H9 (cell line): ENCODE measurements around the gene APBB3. TPM values are rescaled to one million over a fixed set of nuclear protein-coding genes. Genes with fewer than 3 reads are reported as not detected.
A peak's percentile ranks its signal among the peaks of the same experiment; 100 is the strongest.

Source experiments
- DNase-seq: peaks from one replicate; pipeline ENCODE4 v3.0.0-alpha.2; 2017
- H2AFZ ChIP-seq: one replicate; pipeline ENCODE4 v1.6.1; 2013; ENCODE audit warnings: mild to moderate bottlenecking, low read length, control low read depth, moderate library complexity
- H2AK5ac ChIP-seq: 2 replicates; pipeline ENCODE4 v1.6.1; 2013; ENCODE audit warnings: low read length, control low read depth, mixed read lengths; ENCODE audit not compliant: insufficient read length
- H2BK120ac ChIP-seq: one replicate; pipeline ENCODE4 v1.6.1; 2013; ENCODE audit warnings: low read depth, mild to moderate bottlenecking, low read length, control low read depth, inconsistent platforms; ENCODE audit not compliant: poor library complexity, severe bottlenecking
- H2BK12ac ChIP-seq: 2 replicates; pipeline ENCODE4 v1.6.1; 2013; ENCODE audit warnings: low read length, control low read depth, mixed read lengths, low read depth; ENCODE audit not compliant: insufficient read length
- H2BK15ac ChIP-seq: 2 replicates; pipeline ENCODE4 v1.6.1; 2013; ENCODE audit warnings: low read depth, low read length, control low read depth
- H2BK20ac ChIP-seq: one replicate; pipeline ENCODE4 v1.6.1; 2013; ENCODE audit warnings: low read depth, mild to moderate bottlenecking, low read length, control low read depth, inconsistent platforms; ENCODE audit not compliant: poor library complexity, severe bottlenecking
- H2BK5ac ChIP-seq: 2 replicates; pipeline ENCODE4 v1.6.1; 2013; ENCODE audit warnings: low read length, control low read depth, mixed read lengths; ENCODE audit not compliant: insufficient read length
- H3K14ac ChIP-seq: 2 replicates; pipeline ENCODE4 v1.6.1; 2013; ENCODE audit warnings: low read length, control low read depth; ENCODE audit not compliant: insufficient read depth
- H3K18ac ChIP-seq: 2 replicates; pipeline ENCODE4 v1.6.1; 2013; ENCODE audit warnings: low read depth, mild to moderate bottlenecking, mixed read lengths, low read length, control low read depth; ENCODE audit not compliant: insufficient read length
- H3K23ac ChIP-seq: 2 replicates; pipeline ENCODE4 v1.6.1; 2013; ENCODE audit warnings: low read length, control low read depth, mixed read lengths, low read depth; ENCODE audit not compliant: insufficient read length
- H3K23me2 ChIP-seq: 2 replicates; pipeline ENCODE4 v1.6.1; 2013; ENCODE audit warnings: low read depth, mild to moderate bottlenecking, mixed read lengths, low read length, control low read depth; ENCODE audit not compliant: insufficient read length, poor library complexity, severe bottlenecking
- H3K27ac ChIP-seq: 2 replicates; pipeline ENCODE4 v1.5.1; 2013; ENCODE audit warnings: low read length, control low read depth, mixed read lengths, low read depth; ENCODE audit not compliant: insufficient read length
- H3K27me3 ChIP-seq: 2 replicates; pipeline ENCODE4 v1.6.1; 2013; ENCODE audit warnings: low read length, control low read depth, inconsistent platforms; ENCODE audit not compliant: insufficient read depth
- H3K4ac ChIP-seq: 2 replicates; pipeline ENCODE4 v1.6.1; 2013; ENCODE audit warnings: low read depth, mild to moderate bottlenecking, control low read depth, inconsistent platforms, low read length, moderate library complexity
- H3K4me1 ChIP-seq: 2 replicates; pipeline ENCODE4 v1.6.1; 2013; ENCODE audit warnings: low read length, control low read depth, inconsistent platforms; ENCODE audit not compliant: insufficient read depth
- H3K4me2 ChIP-seq: 2 replicates; pipeline ENCODE4 v1.6.1; 2013; ENCODE audit warnings: low read length, control low read depth, mixed read lengths; ENCODE audit not compliant: insufficient read length, insufficient read depth
- H3K56ac ChIP-seq: 2 replicates; pipeline ENCODE4 v1.6.1; 2013; ENCODE audit warnings: low read depth, mild to moderate bottlenecking, mixed read lengths, low read length, control low read depth; ENCODE audit not compliant: insufficient read length
- H3K79me1 ChIP-seq: 2 replicates; pipeline ENCODE4 v1.6.1; 2013; ENCODE audit warnings: low read depth, mild to moderate bottlenecking, moderate library complexity, low read length, control low read depth, inconsistent platforms; ENCODE audit not compliant: insufficient read depth, poor library complexity, severe bottlenecking
- H3K79me2 ChIP-seq: 2 replicates; pipeline ENCODE4 v1.6.1; 2013; ENCODE audit warnings: low read length, control low read depth, inconsistent platforms; ENCODE audit not compliant: insufficient read depth
- H3K9ac ChIP-seq: 2 replicates; pipeline ENCODE4 v1.6.1; 2013; ENCODE audit warnings: low read length, control low read depth, mixed read lengths; ENCODE audit not compliant: insufficient read length; ENCODE audit errors: extremely low read depth
- H3K9me3 ChIP-seq: one replicate; pipeline ENCODE4 v1.6.1; 2013; ENCODE audit warnings: low read depth, low read length, inconsistent platforms; ENCODE audit not compliant: control insufficient read depth
- H3T11ph ChIP-seq: one replicate; pipeline ENCODE4 v1.6.1; 2013; ENCODE audit warnings: mild to moderate bottlenecking, low read length, control low read depth, inconsistent platforms
- H4K20me1 ChIP-seq: one replicate; pipeline ENCODE4 v1.6.1; 2013; ENCODE audit not compliant: control insufficient read depth, insufficient read length, insufficient read depth
- H4K5ac ChIP-seq: 2 replicates; pipeline ENCODE4 v1.6.1; 2013; ENCODE audit warnings: low read depth, mild to moderate bottlenecking, mixed read lengths, low read length, control low read depth; ENCODE audit not compliant: insufficient read length
- H4K8ac ChIP-seq: replicated peaks from 2 replicates; pipeline ENCODE4 v1.6.1; 2013; ENCODE audit warnings: low read length, control low read depth, mixed read lengths, low read depth; ENCODE audit not compliant: insufficient read length
- H4K91ac ChIP-seq: 2 replicates; pipeline ENCODE4 v1.6.1; 2013; ENCODE audit warnings: low read depth, mild to moderate bottlenecking, moderate library complexity, mixed read lengths, low read length, control low read depth; ENCODE audit not compliant: insufficient read length
- H3K27ac Mint-ChIP-seq, 3 experiments: 2 replicates in 2 of 3; 3 replicates in 1 of 3; pipeline ENCODE4 v1.8.0; 2020 to 2021; ENCODE audit warnings: mixed read lengths in 3 of 3, mild to moderate bottlenecking in 1 of 3, moderate library complexity in 1 of 3
- H3K27me3 Mint-ChIP-seq: 2 replicates; pipeline ENCODE4 v1.8.0; 2021; ENCODE audit warnings: low read depth, mild to moderate bottlenecking, moderate library complexity, mixed read lengths
- H3K36me3 Mint-ChIP-seq, 3 experiments: 2 replicates in 2 of 3; 3 replicates in 1 of 3; pipeline ENCODE4 v1.8.0; 2020 to 2021; ENCODE audit warnings: low read depth in 3 of 3, mixed read lengths in 3 of 3; ENCODE audit not compliant: insufficient read depth in 1 of 3
- H3K4me1 Mint-ChIP-seq, 2 experiments: 2 replicates each; pipeline ENCODE4 v1.8.0; 2020; ENCODE audit warnings: mixed read lengths in 2 of 2
- H3K4me3 Mint-ChIP-seq, 2 experiments: 2 replicates in 1 of 2; 3 replicates in 1 of 2; pipeline ENCODE4 v1.8.0; 2020 to 2021; ENCODE audit warnings: mild to moderate bottlenecking in 2 of 2, mixed read lengths in 2 of 2, moderate library complexity in 1 of 2
- H3K9me3 Mint-ChIP-seq, 2 experiments: 2 replicates in 1 of 2; 3 replicates in 1 of 2; pipeline ENCODE4 v1.8.0; 2020; ENCODE audit warnings: mild to moderate bottlenecking in 2 of 2, mixed read lengths in 2 of 2, moderate library complexity in 1 of 2
- CTCF ChIP-seq: fragments of 200-600 bp; sonication (generic); conservative IDR thresholded peaks from 3 replicates; pipeline ENCODE4 v1.8.0; 2021; ENCODE audit warnings: antibody characterized with exemption, mild to moderate bottlenecking
- WGBS: extraction: QIAGEN DNeasy Blood & Tissue Kit; methylation state at CpG from one replicate; pipeline ENCODE4 v1.1.7; 2013; ENCODE audit warnings: missing lambda C conversion rate, low lambda C conversion rate, mixed read lengths; ENCODE audit not compliant: insufficient read length; ENCODE audit errors: extremely low coverage; 5-methylcytosine and 5-hydroxymethylcytosine counted together
- long read RNA-seq: library from polyadenylated mRNA; unstranded; transcript quantifications from one replicate; pipeline ENCODE4 v2.0.0, GENCODE V29; 2020
- total RNA-seq: library from RNA; stranded (reverse); gene quantifications from 2 replicates; pipeline ENCODE4 v1.2.1, GENCODE V29; 2021

APBB3 gene
- total RNA-seq, result 23.8 and 23.9 TPM in 2 replicates
- long read RNA-seq, transcript APBB3-205 (12 exons, 1,455 nt), result major isoform, 5 of 33 reads
- long read RNA-seq, partial matches to known transcripts, result 13 of 33 reads
- long read RNA-seq, other reads (novel, unspliced or antisense), result 15 of 33 reads

- H4K91ac ChIP-seq, result no peak within 1 kb of the TSS
- no peak within 1 kb of the TSS for H3K4ac ChIP-seq
- no peak within 1 kb of the TSS for H2BK20ac ChIP-seq
- WGBS, result no CpG with 5 or more reads among the region's 74 CpGs
- peaks cover 14 to 18% of the 10 kb centered on the region in 2 experiments for H3K4me1 Mint-ChIP-seq
- H3K36me3 Mint-ChIP-seq, result peaks cover 9 to 41% (median 31%) of the 10 kb centered on the region in 3 experiments
- peak within 1 kb of the TSS; percentile 89 to 98 (median 92) for H3K27ac Mint-ChIP-seq
- H2BK5ac ChIP-seq, result no peak within 1 kb of the TSS
- peak within 1 kb of the TSS; percentile 88 for H3K9ac ChIP-seq
- no peak within 1 kb of the TSS for H3T11ph ChIP-seq
- peaks cover 4% of the 10 kb centered on the region; the same call in 1 of the 2 replicates for H3K4me1 ChIP-seq
- peak within 1 kb of the TSS; percentile 80 for H3K14ac ChIP-seq
- H2BK120ac ChIP-seq, result no peak within 1 kb of the TSS
- H3K23me2 ChIP-seq, result peaks cover 10% of the 10 kb centered on the region
- H3K9me3 ChIP-seq, result no peaks in the 10 kb centered on the region
- H2AK5ac ChIP-seq, result no peak within 1 kb of the TSS
- no peak within 1 kb of the TSS for H2BK12ac ChIP-seq
- H3K56ac ChIP-seq, result no peak within 1 kb of the TSS
- H4K8ac ChIP-seq, result no peak within 1 kb of the TSS
- no peak within 1 kb of the TSS for H3K23ac ChIP-seq
- H2AFZ ChIP-seq, result no peak within 1 kb of the TSS
- H3K27ac ChIP-seq, result no peak within 1 kb of the TSS
- peak within 1 kb of the TSS; percentile 92 for H3K4me2 ChIP-seq
- no peak for TF ChIP-seq CTCF
- no peaks in the 10 kb centered on the region for H3K79me2 ChIP-seq
- no peaks in the 10 kb centered on the region for H3K27me3 ChIP-seq
- peak within 1 kb of the TSS; percentile 56 for H3K18ac ChIP-seq
- no peaks in the 10 kb centered on the region; the same call in 1 of the 2 replicates for H3K27me3 Mint-ChIP-seq
- peak; percentile 96 for DNase-seq
- no peaks in the 10 kb centered on the region for H3K79me1 ChIP-seq
- H2BK15ac ChIP-seq, result no peak within 1 kb of the TSS
- H4K5ac ChIP-seq, result no peak within 1 kb of the TSS
- no peaks in the 10 kb centered on the region; a peak in 2 of 5 replicates for H3K9me3 Mint-ChIP-seq
- peak within 1 kb of the TSS; percentile 89 to 98 for H3K4me3 Mint-ChIP-seq
- no peaks in the 10 kb centered on the region for H4K20me1 ChIP-seq
These were observed at the start of gene APBB3, which contains the start of gene SLC35A4 for GRCh38 chr5:140564196-140565023. TSS of gene APBB3 (minus strand) at chr5:140564598. CDS start at chr5:140564245, 353 bp downstream. TSS of gene SLC35A4 (plus strand) at chr5:140564828. CDS start at chr5:140567170, 2,342 bp downstream.
